ENCODE results near the gene MAPK14. TPM values are rescaled to one million over a fixed set of nuclear protein-coding genes. Genes with fewer than 3 reads are reported as not detected.

MAPK14 gene
- total and polyA plus RNA-seq, 4 donors, result 27.3 to 55.2 (median 36.0) TPM

DNA sequence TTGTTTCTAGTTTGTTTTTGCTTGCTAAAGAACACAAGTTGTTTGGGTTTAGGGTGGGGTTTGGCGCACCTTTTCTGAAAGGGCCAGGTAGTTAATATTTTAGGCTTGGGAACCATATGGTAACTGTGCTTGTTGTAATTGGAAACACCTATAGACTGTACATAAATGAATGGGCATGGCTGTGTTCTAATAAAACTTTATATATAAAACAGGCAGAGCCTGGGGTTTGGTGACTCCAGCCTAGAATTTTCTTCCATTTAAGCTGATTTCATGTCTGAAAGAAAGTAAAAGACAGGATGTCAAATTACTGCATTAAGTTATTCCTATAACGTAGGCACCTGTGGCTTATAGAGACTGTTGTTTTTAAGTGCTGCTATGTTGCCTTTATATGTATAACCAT is 66.6 kb downstream of the MAPK14 start:
- DNase-seq (ENCODE audit: low read depth in 4 of 6, low spot score in 6 of 6), result no peak
- H3K4me1 ChIP-seq (ENCODE audit: control insufficient read depth, insufficient read depth, low read length), result no peaks in the 10 kb centered on the region
- H3K4me3 ChIP-seq (ENCODE audit: low read depth, low read length), result no peak overlapping the region
- 80% methylated on average over 1 of the region's 2 CpGs for WGBS (ENCODE audit: insufficient coverage)
- no peaks in the 10 kb centered on the region for H3K9me3 ChIP-seq (ENCODE audit: control insufficient read depth, insufficient read depth, low read length)
- no peak overlapping the region for H3K27ac ChIP-seq (ENCODE audit: low read depth, low read length)
- H3K27me3 ChIP-seq (ENCODE audit: control insufficient read depth, insufficient read depth, low read length), result no peaks in the 10 kb centered on the region
- no peaks in the 10 kb centered on the region for H3K36me3 ChIP-seq (ENCODE audit: control insufficient read depth, insufficient read depth, low read length)

DNA sequence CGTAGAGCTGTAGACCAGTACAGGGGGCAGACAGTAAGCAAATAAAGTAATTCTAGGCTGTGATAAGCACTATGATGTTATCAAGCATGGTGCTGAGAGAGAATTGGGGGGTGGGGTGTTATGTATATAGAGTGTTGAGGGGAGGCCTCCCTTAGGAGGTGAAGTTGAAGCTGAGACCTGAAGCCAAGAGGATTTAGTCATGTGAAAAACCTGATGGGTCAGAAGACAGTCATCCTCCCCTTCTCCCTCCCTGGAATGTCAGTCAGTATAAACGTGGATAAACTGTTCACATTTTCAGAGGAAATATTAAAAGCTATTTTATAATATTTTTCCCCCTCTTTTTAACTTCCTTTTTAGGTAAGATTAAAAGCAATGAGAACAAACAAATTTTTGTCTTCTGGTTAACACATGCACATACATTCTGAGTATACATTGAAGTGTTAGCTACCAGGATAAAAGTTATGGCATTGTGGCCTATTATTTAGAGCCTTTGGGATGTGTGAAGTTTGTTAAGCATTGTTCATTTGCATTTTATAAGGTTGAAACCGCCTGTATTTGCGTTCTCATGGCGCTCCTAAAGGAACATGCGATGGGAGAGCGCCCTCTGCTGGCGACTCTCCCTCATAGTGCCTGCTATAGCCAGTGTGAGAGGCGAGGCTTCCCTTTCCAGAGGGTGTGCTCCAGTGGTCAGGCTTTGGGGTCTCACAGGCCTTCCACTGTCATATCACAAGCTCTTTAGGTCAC is 67.3 kb downstream of the MAPK14 start:
- no peaks in the 10 kb centered on the region for H3K36me3 ChIP-seq (ENCODE audit: control insufficient read depth, insufficient read depth, low read length)
- H3K9me3 ChIP-seq (ENCODE audit: control insufficient read depth, insufficient read depth, low read length), result no peaks in the 10 kb centered on the region
- 33% methylated on average over 3 of the region's 9 CpGs for WGBS (ENCODE audit: insufficient coverage)
- no peaks in the 10 kb centered on the region for H3K4me1 ChIP-seq (ENCODE audit: control insufficient read depth, insufficient read depth, low read length)
- no peak overlapping the region for H3K27ac ChIP-seq (ENCODE audit: low read depth, low read length)
- no peak overlapping the region for H3K4me3 ChIP-seq (ENCODE audit: low read depth, low read length)
- DNase-seq (ENCODE audit: low read depth in 4 of 6, low spot score in 6 of 6), result peak; percentile 70 to 94 (median 75)
- no peaks in the 10 kb centered on the region for H3K27me3 ChIP-seq (ENCODE audit: control insufficient read depth, insufficient read depth, low read length)

DNA sequence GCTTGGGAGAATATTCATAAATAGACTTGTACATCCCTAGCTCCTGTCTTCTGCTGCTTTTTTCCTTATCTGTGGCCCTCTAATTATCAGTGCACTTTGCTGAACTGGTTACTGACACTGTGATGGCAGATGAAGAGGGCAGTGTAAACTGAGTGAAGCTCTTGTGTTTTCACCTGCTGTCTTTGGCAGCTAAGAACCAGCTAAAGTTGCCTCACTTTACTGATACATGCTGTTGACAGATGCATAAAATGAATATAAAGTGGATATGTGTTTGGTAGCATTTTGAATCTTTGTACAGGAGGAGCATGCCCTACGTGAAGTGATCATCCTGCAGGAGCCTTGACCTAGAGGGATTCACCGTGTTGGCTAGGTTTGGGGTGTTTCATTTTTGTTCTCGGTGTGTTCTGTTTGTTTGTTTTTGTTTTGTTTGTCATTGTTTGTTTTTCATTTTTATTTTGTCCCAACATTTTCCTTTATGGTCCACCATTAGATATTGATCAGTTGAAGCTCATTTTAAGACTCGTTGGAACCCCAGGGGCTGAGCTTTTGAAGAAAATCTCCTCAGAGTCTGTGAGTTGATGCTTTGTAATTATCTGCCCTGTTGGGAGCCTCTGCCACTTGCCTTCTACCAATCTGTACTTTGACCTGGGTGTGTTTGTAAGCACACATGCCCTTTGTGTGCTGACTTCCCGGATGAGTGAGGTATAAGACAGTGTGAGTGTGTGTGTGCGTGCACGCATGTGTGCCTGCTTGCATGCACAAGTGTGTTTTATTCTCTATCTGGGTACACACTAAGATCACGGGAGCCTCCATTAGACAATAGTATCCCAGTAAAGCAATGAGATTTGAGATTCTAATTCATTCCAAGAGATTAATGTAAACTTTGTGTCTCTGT is 68.1 kb downstream of the MAPK14 start:
- Histone ChIP-seq H3K4me1 (ENCODE audit: control insufficient read depth, insufficient read depth, low read length) (no peaks in the 10 kb centered on the region), H3K36me3 (ENCODE audit: control insufficient read depth, insufficient read depth, low read length) (no peaks in the 10 kb centered on the region), H3K9me3 (ENCODE audit: control insufficient read depth, insufficient read depth, low read length) (no peaks in the 10 kb centered on the region), H3K27me3 (ENCODE audit: control insufficient read depth, insufficient read depth, low read length) (no peaks in the 10 kb centered on the region), H3K27ac (ENCODE audit: low read depth, low read length) (no peak overlapping the region), H3K4me3 (ENCODE audit: low read depth, low read length) (no peak overlapping the region)
- no peak for DNase-seq (ENCODE audit: low read depth in 4 of 6, low spot score in 6 of 6)
- WGBS (ENCODE audit: insufficient coverage), result no CpG with 5 or more reads among the region's 8 CpGs

DNA sequence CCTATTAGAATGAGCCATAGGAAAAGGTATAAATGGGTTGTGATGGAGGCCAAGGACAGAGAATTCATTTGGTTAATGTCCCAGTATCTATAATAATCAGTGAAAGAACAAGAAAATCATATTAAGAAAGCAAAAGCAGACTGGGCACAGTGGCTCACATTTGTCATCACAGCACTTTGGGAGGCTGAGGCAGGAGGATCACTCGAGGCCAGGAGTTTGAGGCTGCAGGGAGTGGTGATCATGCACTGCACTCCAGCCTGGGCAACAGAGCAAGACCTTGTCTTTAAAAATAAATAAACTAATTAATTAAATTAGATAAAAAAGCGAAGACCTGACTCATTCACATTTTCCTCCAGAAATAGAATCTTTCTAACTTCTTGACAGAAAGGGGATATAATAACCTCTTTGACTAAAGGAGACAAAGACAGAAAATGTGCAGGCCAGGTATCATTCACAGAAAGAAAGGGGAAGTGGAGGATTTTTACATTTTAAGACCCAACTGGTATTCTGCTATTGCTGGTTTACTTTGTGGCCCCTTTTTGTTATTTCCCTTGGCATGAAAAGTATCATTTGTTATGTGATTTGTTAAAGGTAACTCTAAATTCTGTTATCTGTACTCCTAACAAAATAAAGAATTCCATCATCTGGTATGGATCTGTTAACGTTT is 70.8 kb downstream of the MAPK14 start:
- Histone ChIP-seq H3K4me1 (ENCODE audit: control insufficient read depth, insufficient read depth, low read length) (no peaks in the 10 kb centered on the region), H3K36me3 (ENCODE audit: control insufficient read depth, insufficient read depth, low read length) (peaks cover 7% of the 10 kb centered on the region), H3K27me3 (ENCODE audit: control insufficient read depth, insufficient read depth, low read length) (no peaks in the 10 kb centered on the region), H3K9me3 (ENCODE audit: control insufficient read depth, insufficient read depth, low read length) (no peaks in the 10 kb centered on the region), H3K27ac (ENCODE audit: low read depth, low read length) (no peak overlapping the region), H3K4me3 (ENCODE audit: low read depth, low read length) (no peak overlapping the region)
- no CpG with 5 or more reads among the region's 3 CpGs for WGBS (ENCODE audit: insufficient coverage)
- DNase-seq (ENCODE audit: low read depth in 4 of 6, low spot score in 6 of 6), result no peak

DNA sequence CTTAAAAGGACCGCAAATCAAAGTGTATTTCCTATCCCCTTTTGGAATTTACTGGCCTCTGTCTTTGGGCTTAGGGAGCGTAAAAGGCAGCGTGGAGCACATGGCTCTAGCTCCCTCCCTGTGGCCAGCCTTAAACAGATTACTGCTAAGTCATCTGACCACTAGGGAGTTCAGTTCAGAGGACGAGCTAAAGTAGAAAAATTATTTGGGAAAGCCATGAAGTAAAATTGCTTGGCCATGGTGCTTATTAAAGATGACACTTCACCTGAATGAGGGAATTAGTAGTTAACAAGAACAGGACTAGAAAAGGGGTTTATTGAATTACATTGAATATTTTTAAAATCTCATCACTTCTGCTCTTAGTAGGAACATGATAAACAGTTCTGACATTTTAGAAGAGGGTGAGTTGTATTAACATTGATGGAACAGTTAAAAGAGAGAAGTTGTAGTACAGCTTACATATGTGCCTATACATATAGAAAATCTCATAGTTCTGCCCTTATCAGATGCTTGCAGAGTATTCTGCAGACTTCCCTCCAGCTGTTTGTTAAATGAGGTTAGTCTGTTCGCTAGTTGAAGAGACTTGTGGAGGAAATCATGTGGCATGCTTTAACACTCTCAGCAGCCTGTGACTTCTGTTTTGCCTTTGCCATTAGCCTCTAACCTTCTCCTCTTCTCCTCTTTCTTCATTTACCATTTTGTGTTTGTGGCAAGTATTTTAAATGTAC is 71.5 kb downstream of the MAPK14 start:
- no peaks in the 10 kb centered on the region for H3K27me3 ChIP-seq (ENCODE audit: control insufficient read depth, insufficient read depth, low read length)
- no peak overlapping the region for H3K4me3 ChIP-seq (ENCODE audit: low read depth, low read length)
- no peaks in the 10 kb centered on the region for H3K9me3 ChIP-seq (ENCODE audit: control insufficient read depth, insufficient read depth, low read length)
- no peaks in the 10 kb centered on the region for H3K4me1 ChIP-seq (ENCODE audit: control insufficient read depth, insufficient read depth, low read length)
- H3K36me3 ChIP-seq (ENCODE audit: control insufficient read depth, insufficient read depth, low read length), result peaks cover 7% of the 10 kb centered on the region
- WGBS (ENCODE audit: insufficient coverage), result 81% methylated on average over 3 of the region's 5 CpGs
- H3K27ac ChIP-seq (ENCODE audit: low read depth, low read length), result no peak overlapping the region
- DNase-seq (ENCODE audit: low read depth in 4 of 6, low spot score in 6 of 6), result peak in 1 of 6 donors; percentile 59

DNA sequence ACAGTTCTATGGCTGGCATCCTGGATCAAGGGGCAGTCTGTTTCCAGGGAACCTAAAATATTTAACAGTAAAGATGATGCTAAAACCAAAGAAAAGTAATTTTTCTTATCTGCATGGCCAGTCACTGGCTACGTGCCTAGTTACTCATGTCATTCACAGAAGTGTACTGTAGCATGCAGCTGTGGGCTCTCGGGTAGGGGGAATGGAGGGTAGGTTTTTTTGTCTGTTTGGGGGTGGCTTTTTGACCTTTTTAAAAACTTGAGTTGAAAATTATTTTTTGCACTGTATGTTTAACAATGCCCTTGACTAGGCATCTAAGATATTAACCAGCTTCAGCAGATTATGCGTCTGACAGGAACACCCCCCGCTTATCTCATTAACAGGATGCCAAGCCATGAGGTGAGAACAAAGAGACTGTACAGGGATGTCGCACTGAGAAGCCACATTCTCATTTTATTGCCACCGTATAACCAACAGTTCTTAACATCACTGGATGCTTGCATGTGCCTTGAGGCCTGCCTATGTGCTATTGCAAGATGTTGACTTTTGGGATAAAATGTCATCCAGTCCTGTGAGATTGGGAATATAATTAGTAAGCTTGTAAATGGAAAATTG is 72.4 kb downstream of the MAPK14 start:
- Histone ChIP-seq H3K27me3 (ENCODE audit: control insufficient read depth, insufficient read depth, low read length) (no peaks in the 10 kb centered on the region), H3K9me3 (ENCODE audit: control insufficient read depth, insufficient read depth, low read length) (no peaks in the 10 kb centered on the region), H3K4me3 (ENCODE audit: low read depth, low read length) (no peak overlapping the region), H3K4me1 (ENCODE audit: control insufficient read depth, insufficient read depth, low read length) (no peaks in the 10 kb centered on the region), H3K27ac (ENCODE audit: low read depth, low read length) (no peak overlapping the region), H3K36me3 (ENCODE audit: control insufficient read depth, insufficient read depth, low read length) (peaks cover 7% of the 10 kb centered on the region)
- DNase-seq (ENCODE audit: low read depth in 4 of 6, low spot score in 6 of 6), result peak in 2 of 6 donors; percentile 28 to 73
- 62% methylated on average over 3 of the region's 6 CpGs for WGBS (ENCODE audit: insufficient coverage)

DNA sequence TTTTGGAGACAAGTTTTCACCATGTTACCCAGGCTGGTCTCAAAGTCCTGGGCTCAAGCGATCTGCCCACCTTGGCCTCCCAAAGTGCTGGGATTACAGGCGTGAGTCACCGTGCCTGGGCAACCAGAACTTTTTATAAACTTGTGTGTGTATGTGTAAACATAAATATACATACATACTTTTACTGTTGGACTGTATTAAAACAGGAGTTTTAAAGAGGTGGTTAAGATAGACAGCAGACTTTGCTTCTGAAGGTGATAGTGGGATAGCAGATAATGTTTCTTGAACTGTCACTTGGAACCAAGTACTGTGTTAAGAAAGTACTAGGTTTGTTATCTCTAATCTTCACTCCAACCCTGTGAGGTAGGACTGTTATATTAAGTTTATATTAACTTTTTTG is 74.1 kb downstream of the MAPK14 start:
- no CpG with 5 or more reads among the region's 3 CpGs for WGBS (ENCODE audit: insufficient coverage)
- DNase-seq (ENCODE audit: low read depth in 4 of 6, low spot score in 6 of 6), result no peak
- H3K36me3 ChIP-seq (ENCODE audit: control insufficient read depth, insufficient read depth, low read length), result peaks cover 7% of the 10 kb centered on the region

DNA sequence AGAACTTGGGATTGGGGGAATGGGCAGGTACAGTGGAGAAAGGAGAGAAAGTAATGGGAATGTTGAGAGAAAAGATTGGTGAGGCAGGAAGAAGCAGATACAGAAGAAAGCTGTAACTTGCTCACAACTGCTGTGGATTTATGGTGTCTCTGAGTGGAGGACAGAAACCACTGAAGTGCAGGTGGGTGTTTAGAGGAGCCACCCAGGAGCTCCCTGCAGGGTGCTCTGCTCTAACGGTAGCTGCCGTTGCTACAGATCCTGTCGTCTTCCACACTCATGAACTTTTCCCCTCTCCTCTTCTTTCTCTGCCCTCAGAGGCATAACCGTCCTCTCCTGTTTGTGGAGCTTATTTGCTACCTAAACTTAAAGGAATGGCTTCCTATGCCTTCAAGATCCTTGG is 75.2 kb downstream of the MAPK14 start:
- WGBS (ENCODE audit: insufficient coverage), result 34% methylated on average over 3 of the region's 4 CpGs
- H3K9me3 ChIP-seq (ENCODE audit: control insufficient read depth, insufficient read depth, low read length), result no peaks in the 10 kb centered on the region
- H3K36me3 ChIP-seq (ENCODE audit: control insufficient read depth, insufficient read depth, low read length), result peaks cover 9% of the 10 kb centered on the region
- no peak for DNase-seq (ENCODE audit: low read depth in 4 of 6, low spot score in 6 of 6)
- no peak overlapping the region for H3K27ac ChIP-seq (ENCODE audit: low read depth, low read length)
- H3K27me3 ChIP-seq (ENCODE audit: control insufficient read depth, insufficient read depth, low read length), result no peaks in the 10 kb centered on the region
- no peaks in the 10 kb centered on the region for H3K4me1 ChIP-seq (ENCODE audit: control insufficient read depth, insufficient read depth, low read length)
- no peak overlapping the region for H3K4me3 ChIP-seq (ENCODE audit: low read depth, low read length)

More for the DNA sequence above, 74.1 kb downstream of the MAPK14 start:
- H3K27ac ChIP-seq (ENCODE audit: low read depth, low read length), result no peak overlapping the region
- H3K4me3 ChIP-seq (ENCODE audit: low read depth, low read length), result no peak overlapping the region
- no peaks in the 10 kb centered on the region for H3K9me3 ChIP-seq (ENCODE audit: control insufficient read depth, insufficient read depth, low read length)
- H3K4me1 ChIP-seq (ENCODE audit: control insufficient read depth, insufficient read depth, low read length), result no peaks in the 10 kb centered on the region
- H3K27me3 ChIP-seq (ENCODE audit: control insufficient read depth, insufficient read depth, low read length), result no peaks in the 10 kb centered on the region

DNA sequence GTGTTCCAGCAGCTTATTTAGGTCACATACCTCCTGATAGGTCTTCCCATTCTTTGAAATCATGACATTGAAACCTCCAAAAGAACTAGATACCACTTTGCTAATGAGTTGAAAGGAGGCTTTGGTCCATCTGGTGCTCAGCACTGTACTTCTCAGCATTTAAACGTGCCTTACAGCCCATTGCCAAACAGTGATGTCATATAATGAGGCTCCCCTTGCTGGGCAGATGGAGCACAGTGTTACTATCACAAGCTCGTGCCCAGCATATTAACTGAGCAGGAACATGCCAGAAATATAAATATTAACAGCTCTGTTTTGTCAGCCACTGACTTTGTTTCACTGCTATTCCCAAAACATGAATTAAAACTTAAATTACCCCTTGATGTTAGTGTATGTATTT is 77.2 kb downstream of the MAPK14 start:
- Histone ChIP-seq H3K9me3 (ENCODE audit: control insufficient read depth, insufficient read depth, low read length) (no peaks in the 10 kb centered on the region), H3K4me3 (ENCODE audit: low read depth, low read length) (no peak overlapping the region), H3K36me3 (ENCODE audit: control insufficient read depth, insufficient read depth, low read length) (peaks cover 21% of the 10 kb centered on the region), H3K27ac (ENCODE audit: low read depth, low read length) (no peak overlapping the region), H3K27me3 (ENCODE audit: control insufficient read depth, insufficient read depth, low read length) (no peaks in the 10 kb centered on the region), H3K4me1 (ENCODE audit: control insufficient read depth, insufficient read depth, low read length) (no peaks in the 10 kb centered on the region)
- peak in 4 of 6 donors; percentile 18 to 93 (median 62) for DNase-seq (ENCODE audit: low read depth in 4 of 6, low spot score in 6 of 6)
- no CpG with 5 or more reads among the region's 2 CpGs for WGBS (ENCODE audit: insufficient coverage)

All from spinal cord (tissue), 10 donors.